Measurements from ENCODE around the gene PLEKHM2. TPM values are rescaled to one million over a fixed set of nuclear protein-coding genes. Genes with fewer than 3 reads are reported as not detected.

Gene PLEKHM2
- total RNA-seq, 1 donor from 2014 or later, result 70.4 TPM

DNA sequence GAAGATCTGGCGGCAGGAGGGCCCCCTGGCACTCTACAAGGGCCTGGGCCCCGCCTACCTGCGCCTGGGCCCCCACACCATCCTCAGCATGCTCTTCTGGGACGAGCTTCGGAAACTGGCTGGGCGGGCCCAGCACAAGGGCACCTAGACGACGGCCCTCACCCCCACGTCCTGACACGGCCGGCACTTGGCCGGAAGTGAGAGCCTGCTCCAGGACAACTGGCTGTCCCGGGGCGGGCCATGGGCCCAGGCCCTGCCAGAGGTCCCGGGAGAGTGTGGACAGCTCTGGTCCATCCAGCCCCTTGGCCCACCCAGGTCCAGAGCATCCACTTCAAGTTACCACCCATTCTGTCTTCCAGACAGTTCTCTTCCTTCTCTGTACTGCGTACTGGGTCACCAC is 55.1 kb downstream of the PLEKHM2 start:
- H3K27me3 Mint-ChIP-seq, result no peaks in the 10 kb centered on the region
- H3K9me3 Mint-ChIP-seq (ENCODE audit: low read depth), result no peaks in the 10 kb centered on the region
- no peak overlapping the region for H3K4me3 Mint-ChIP-seq (ENCODE audit: low read depth)
- DNase-seq (ENCODE audit: low spot score, unreplicated experiment), result no peak
- no peaks in the 10 kb centered on the region for H3K36me3 Mint-ChIP-seq (ENCODE audit: insufficient read depth)
- TF ChIP-seq, protein P1, sequence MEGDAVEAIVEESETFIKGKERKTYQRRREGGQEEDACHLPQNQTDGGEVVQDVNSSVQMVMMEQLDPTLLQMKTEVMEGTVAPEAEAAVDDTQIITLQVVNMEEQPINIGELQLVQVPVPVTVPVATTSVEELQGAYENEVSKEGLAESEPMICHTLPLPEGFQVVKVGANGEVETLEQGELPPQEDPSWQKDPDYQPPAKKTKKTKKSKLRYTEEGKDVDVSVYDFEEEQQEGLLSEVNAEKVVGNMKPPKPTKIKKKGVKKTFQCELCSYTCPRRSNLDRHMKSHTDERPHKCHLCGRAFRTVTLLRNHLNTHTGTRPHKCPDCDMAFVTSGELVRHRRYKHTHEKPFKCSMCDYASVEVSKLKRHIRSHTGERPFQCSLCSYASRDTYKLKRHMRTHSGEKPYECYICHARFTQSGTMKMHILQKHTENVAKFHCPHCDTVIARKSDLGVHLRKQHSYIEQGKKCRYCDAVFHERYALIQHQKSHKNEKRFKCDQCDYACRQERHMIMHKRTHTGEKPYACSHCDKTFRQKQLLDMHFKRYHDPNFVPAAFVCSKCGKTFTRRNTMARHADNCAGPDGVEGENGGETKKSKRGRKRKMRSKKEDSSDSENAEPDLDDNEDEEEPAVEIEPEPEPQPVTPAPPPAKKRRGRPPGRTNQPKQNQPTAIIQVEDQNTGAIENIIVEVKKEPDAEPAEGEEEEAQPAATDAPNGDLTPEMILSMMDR (IDR thresholded peaks at IDR 0.05; ENCODE audit: unreplicated experiment), result no peak
- no peak overlapping the region for H3K27ac Mint-ChIP-seq
- H3K4me1 Mint-ChIP-seq (ENCODE audit: low read depth), result peaks cover 16% of the 10 kb centered on the region

DNA sequence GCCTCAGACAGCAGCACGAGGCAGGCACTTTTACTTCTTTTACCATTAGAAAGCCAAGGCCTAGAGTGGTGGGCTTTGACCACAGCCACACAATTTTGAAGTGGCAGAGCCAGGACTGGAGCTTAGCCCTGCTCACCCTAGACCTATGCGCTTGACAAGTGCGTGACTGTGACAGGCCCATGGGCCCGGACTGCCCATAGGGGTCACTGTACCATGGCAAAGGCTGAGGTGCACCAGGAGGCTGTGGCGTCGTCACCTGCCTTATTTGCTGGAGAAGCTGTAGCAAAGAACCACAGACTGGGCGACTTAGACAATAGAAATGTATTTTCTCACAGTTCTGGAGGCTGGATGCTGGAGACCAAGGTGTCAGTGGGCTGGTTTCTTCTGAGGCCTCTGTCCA is 55.6 kb downstream of the PLEKHM2 start:
- no peaks in the 10 kb centered on the region for H3K27me3 Mint-ChIP-seq
- no peak overlapping the region for H3K4me3 Mint-ChIP-seq (ENCODE audit: low read depth)
- TF ChIP-seq, protein P1 (IDR thresholded peaks at IDR 0.05; ENCODE audit: unreplicated experiment), result peak; percentile 28
- no peak for DNase-seq (ENCODE audit: low spot score, unreplicated experiment)
- H3K9me3 Mint-ChIP-seq (ENCODE audit: low read depth), result no peaks in the 10 kb centered on the region
- H3K36me3 Mint-ChIP-seq (ENCODE audit: insufficient read depth), result no peaks in the 10 kb centered on the region
- H3K4me1 Mint-ChIP-seq (ENCODE audit: low read depth), result peaks cover 13% of the 10 kb centered on the region
- no peak overlapping the region for H3K27ac Mint-ChIP-seq

DNA sequence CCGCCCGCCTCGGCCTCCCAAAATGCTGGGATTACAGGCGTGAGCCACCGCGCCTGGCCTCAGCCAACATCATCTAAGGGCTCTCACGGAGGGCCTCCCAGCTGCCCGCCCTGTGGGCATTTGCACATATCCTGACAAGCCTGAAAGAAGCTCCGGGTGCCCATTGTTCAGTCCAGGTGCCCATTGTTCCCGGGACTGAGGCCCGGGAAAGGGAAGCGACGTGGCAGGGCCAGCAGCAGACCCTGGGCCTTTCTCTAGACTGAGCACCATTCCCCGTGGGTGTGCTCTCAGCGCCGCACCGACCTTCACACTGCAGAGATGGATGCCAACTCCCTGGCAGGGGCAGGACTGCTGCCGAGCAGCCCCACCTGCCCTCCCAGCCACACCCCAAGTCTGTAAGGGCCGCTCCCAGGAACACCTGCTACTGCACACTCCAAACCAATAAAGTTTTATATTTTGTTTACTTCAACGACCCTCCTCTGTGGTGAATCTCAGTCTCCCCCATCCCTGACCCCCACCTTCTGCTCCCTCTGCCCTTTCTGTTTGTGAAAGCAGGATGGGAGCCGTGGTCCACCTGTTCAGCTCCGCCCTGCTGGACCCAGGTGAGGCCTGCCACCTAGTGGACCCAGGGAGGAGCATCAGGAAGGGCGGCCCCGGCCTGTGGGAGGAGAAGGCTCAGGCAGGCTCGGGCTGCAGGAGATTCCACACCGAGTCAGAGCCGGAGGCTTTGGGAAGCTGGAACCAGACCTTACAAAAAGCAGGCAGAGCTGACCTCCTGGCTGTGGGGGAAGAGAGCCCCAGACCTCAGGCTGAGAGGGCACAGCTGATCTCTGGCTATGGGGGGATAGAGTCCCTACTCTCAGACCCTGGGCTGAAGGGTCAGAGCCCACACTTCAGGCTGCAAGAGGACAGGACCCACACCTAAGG is 57.1 kb downstream of the PLEKHM2 start:
- H3K4me3 Mint-ChIP-seq (ENCODE audit: low read depth), result peak overlapping the region; percentile 40
- H3K36me3 Mint-ChIP-seq (ENCODE audit: insufficient read depth), result no peaks in the 10 kb centered on the region
- H3K4me1 Mint-ChIP-seq (ENCODE audit: low read depth), result peaks cover 12% of the 10 kb centered on the region
- TF ChIP-seq, protein P1 (IDR thresholded peaks at IDR 0.05; ENCODE audit: unreplicated experiment), result peak; percentile 91
- no peaks in the 10 kb centered on the region for H3K27me3 Mint-ChIP-seq
- peak overlapping the region; percentile 86 for H3K27ac Mint-ChIP-seq
- peak; percentile 78 for DNase-seq (ENCODE audit: low spot score, unreplicated experiment)
- no peaks in the 10 kb centered on the region for H3K9me3 Mint-ChIP-seq (ENCODE audit: low read depth)

DNA sequence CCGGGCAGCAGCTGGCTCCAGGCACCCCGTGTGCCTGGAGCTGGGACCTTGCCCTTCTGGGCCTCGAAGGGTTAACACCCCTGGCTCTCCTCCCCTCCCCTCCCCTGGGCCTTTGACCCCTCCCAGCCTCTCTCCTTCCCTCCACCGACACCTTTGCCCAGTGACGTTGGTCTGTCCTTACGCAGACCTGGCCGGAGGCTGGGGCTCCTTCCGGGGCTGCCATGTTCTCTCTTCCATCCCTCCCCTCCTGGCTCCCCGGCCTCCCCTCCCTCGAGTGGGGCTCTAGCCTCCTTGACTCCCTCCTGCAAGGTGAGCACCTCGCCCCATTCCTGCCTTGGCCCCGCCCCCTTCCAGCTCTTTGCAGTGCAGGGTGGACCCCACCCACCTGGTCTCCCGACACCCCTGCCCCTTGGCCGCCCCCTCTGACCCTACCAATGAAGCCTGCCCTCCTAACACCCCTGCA is 58.2 kb downstream of the PLEKHM2 start, which contains the start of gene TMEM82:
TMEM82 (plus strand) TSS at position 161 of the 463 bp plus-strand sequence; CDS start at position 222, 61 bp downstream.
- Mint-ChIP-seq H3K4me1 (ENCODE audit: low read depth) (peaks cover 12% of the 10 kb centered on the region), H3K36me3 (ENCODE audit: insufficient read depth) (no peaks in the 10 kb centered on the region), H3K9me3 (ENCODE audit: low read depth) (no peaks in the 10 kb centered on the region), H3K27me3 (no peaks in the 10 kb centered on the region), H3K4me3 (ENCODE audit: low read depth) (peak within 1 kb of the TSS; percentile 40), H3K27ac (peak within 1 kb of the TSS; percentile 86)
- TF ChIP-seq, protein P1 (IDR thresholded peaks at IDR 0.05; ENCODE audit: unreplicated experiment), result no peak
- DNase-seq (ENCODE audit: low spot score, unreplicated experiment), result no peak

DNA sequence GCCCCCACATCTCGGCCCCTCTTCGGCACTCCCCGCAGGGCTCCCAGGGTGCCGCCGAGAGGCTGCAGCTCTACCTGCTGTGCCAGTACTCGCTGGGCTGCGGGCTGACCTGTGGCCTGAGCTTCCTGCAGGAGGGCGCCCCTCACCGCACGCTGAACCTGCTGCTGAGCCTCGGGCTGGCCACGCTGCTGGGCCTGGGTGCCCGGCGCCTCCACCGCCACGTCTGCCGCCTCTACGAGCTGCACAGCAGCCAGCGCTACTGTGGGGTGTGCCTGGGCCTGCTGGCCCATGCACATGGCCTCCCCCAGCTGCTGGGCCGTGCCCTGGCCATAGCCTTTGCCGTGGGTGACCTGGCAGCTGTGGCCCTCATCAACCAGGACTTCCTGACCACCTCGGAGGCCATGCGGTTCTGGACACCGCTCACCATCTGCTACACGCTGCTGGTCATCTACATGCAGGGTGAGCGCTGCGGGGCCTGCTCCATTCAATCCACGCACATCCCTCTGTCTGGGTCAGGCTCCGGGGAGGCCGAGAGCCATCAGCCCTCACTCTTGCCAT is 60.1 kb downstream of the PLEKHM2 start:
- no peak for DNase-seq (ENCODE audit: low spot score, unreplicated experiment)
- H3K9me3 Mint-ChIP-seq (ENCODE audit: low read depth), result no peaks in the 10 kb centered on the region
- H3K36me3 Mint-ChIP-seq (ENCODE audit: insufficient read depth), result no peaks in the 10 kb centered on the region
- H3K27me3 Mint-ChIP-seq, result no peaks in the 10 kb centered on the region
- peaks cover 5% of the 10 kb centered on the region for H3K4me1 Mint-ChIP-seq (ENCODE audit: low read depth)
- TF ChIP-seq, protein P1 (IDR thresholded peaks at IDR 0.05; ENCODE audit: unreplicated experiment), result no peak
- no peak overlapping the region for H3K27ac Mint-ChIP-seq
- no peak overlapping the region for H3K4me3 Mint-ChIP-seq (ENCODE audit: low read depth)

Data from progenitor cell of endocrine pancreas (in vitro differentiated cells).